Osteocyte (in vitro differentiated cells): ENCODE results near the gene MPST. TPM values are rescaled to one million over a fixed set of nuclear protein-coding genes. Genes with fewer than 3 reads are reported as not detected.

Source experiments
- DNase-seq: peaks from one replicate; pipeline ENCODE4 v3.0.0; 2021; ENCODE audit warnings: mixed read lengths; ENCODE audit not compliant: unreplicated experiment; ENCODE audit errors: extremely low spot score
- H3K27ac Mint-ChIP-seq: one replicate; pipeline ENCODE4 v1.8.0; 2021; ENCODE audit warnings: mild to moderate bottlenecking, mixed read lengths; ENCODE audit not compliant: unreplicated experiment
- H3K27me3 Mint-ChIP-seq: one replicate; pipeline ENCODE4 v1.8.0; 2021; ENCODE audit warnings: mixed read lengths; ENCODE audit not compliant: unreplicated experiment
- H3K36me3 Mint-ChIP-seq: one replicate; pipeline ENCODE4 v1.8.0; 2021; ENCODE audit warnings: mixed read lengths; ENCODE audit not compliant: unreplicated experiment
- H3K4me1 Mint-ChIP-seq: one replicate; pipeline ENCODE4 v1.8.0; 2021; ENCODE audit warnings: mixed read lengths; ENCODE audit not compliant: unreplicated experiment
- H3K4me3 Mint-ChIP-seq: one replicate; pipeline ENCODE4 v1.8.0; 2021; ENCODE audit warnings: mild to moderate bottlenecking, moderate library complexity, mixed read lengths; ENCODE audit not compliant: unreplicated experiment
- H3K9me3 Mint-ChIP-seq: one replicate; pipeline ENCODE4 v1.8.0; 2021; ENCODE audit warnings: mixed read lengths; ENCODE audit not compliant: unreplicated experiment
- total RNA-seq: library from RNA; stranded (reverse); gene quantifications from 2 replicates; pipeline ENCODE4 v1.2.1, GENCODE V29; 2021
- TF ChIP-seq, protein P1 (sequence below): fragments of 200-600 bp; sonication (generic); IDR thresholded peaks from 2 replicates; pipeline ENCODE4 v1.5.0; 2021; ENCODE audit warnings: antibody characterized with exemption, mild to moderate bottlenecking, moderate library complexity

Gene MPST
- total RNA-seq, 1 donor from 2014 or later = 65.1 TPM

DNA sequence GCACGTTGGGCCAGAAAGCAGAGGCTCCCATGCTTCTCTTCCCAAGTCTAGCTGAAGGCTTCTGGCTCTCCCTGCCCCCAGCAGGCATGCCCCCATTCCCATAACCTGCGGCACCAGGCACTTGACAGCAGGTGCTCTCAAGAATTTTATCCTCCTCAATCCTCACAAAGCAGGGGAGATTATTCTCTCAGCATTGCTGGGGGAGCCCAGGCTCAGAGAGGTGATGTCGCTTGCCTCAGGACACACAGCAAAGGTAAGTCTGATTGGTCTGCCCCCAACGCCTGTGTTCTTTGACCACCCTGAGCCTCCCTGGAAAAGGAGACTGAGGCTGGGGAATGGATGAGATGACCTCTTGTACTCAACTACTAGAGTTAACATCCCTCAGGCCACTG is 5.1 kb upstream of the MPST start:
- Mint-ChIP-seq H3K4me1 (peaks cover 17% of the 10 kb centered on the region), H3K36me3 (no peaks in the 10 kb centered on the region), H3K27ac (no peak overlapping the region), H3K9me3 (no peaks in the 10 kb centered on the region), H3K4me3 (no peak overlapping the region), H3K27me3 (peaks cover 5% of the 10 kb centered on the region)
- DNase-seq = no peak
- TF ChIP-seq, protein P1, sequence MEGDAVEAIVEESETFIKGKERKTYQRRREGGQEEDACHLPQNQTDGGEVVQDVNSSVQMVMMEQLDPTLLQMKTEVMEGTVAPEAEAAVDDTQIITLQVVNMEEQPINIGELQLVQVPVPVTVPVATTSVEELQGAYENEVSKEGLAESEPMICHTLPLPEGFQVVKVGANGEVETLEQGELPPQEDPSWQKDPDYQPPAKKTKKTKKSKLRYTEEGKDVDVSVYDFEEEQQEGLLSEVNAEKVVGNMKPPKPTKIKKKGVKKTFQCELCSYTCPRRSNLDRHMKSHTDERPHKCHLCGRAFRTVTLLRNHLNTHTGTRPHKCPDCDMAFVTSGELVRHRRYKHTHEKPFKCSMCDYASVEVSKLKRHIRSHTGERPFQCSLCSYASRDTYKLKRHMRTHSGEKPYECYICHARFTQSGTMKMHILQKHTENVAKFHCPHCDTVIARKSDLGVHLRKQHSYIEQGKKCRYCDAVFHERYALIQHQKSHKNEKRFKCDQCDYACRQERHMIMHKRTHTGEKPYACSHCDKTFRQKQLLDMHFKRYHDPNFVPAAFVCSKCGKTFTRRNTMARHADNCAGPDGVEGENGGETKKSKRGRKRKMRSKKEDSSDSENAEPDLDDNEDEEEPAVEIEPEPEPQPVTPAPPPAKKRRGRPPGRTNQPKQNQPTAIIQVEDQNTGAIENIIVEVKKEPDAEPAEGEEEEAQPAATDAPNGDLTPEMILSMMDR = no peak

DNA sequence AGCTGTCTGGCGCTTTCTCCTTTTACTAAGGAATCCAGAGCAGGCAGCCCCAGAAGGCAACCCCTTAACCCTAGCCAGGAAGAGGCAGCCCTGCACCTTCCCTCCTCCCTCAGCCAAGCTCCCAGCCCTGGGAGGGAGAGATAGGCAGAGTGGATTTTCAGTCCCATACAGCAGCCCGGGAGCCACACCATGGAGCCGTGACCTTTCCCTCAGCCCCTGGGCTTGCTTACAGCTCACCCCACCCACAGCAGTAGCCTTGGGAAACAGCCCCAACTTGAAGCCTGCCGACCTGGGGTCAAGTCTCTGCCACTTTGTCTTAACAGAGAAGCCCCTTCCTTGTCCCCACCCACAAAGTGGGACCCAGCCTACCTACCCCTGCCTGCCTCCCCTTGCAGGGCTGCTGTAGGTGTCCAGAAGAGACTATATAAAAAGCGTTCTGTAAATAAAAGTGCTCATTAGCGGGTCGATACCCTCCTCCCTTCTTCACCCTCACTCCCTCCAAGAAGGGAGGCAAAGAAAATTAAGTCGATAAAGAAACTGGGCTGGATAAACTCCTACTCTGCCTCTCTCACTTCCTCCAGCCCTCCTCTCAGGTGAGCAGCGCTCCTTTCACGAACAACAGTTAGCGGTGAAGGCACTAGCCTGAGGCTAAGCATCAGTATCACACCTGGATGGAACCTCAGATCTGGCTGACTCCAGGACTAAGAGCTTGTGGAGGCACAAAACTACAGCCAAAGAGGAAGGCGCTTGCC is 4.5 kb upstream of the MPST start:
- H3K36me3 Mint-ChIP-seq = no peaks in the 10 kb centered on the region
- H3K4me3 Mint-ChIP-seq = no peak overlapping the region
- H3K9me3 Mint-ChIP-seq = no peaks in the 10 kb centered on the region
- peaks cover 17% of the 10 kb centered on the region for H3K4me1 Mint-ChIP-seq
- no peak overlapping the region for H3K27ac Mint-ChIP-seq
- TF ChIP-seq, protein P1 = no peak
- H3K27me3 Mint-ChIP-seq = no peaks in the 10 kb centered on the region
- DNase-seq = no peak

DNA sequence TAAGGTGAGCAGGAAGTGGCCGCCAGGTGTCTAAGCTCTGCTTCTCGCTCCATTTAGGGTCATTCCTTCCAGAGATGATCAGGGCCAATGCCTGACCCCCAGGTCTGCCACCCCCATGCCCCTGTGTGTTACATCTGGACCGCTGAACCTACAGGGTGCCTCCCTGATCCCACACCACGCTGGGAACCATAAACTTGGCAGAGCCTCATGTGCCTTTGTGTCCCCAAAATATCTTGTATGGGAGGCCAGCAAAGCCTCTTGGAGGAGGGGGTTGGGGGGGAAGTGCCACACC is 4.0 kb upstream of the MPST start:
- no peaks in the 10 kb centered on the region for H3K9me3 Mint-ChIP-seq
- H3K36me3 Mint-ChIP-seq = no peaks in the 10 kb centered on the region
- no peak for DNase-seq
- TF ChIP-seq, protein P1 = no peak
- peaks cover 22% of the 10 kb centered on the region for H3K4me1 Mint-ChIP-seq
- H3K27ac Mint-ChIP-seq = no peak overlapping the region
- H3K4me3 Mint-ChIP-seq = no peak overlapping the region
- no peaks in the 10 kb centered on the region for H3K27me3 Mint-ChIP-seq

- peaks cover 27% of the 10 kb centered on the region for H3K4me1 Mint-ChIP-seq
- H3K27me3 Mint-ChIP-seq = no peaks in the 10 kb centered on the region
- H3K9me3 Mint-ChIP-seq = no peaks in the 10 kb centered on the region
- H3K4me3 Mint-ChIP-seq = no peak overlapping the region
- TF ChIP-seq, protein P1 = no peak
- no peak for DNase-seq
- no peaks in the 10 kb centered on the region for H3K36me3 Mint-ChIP-seq
- no peak overlapping the region for H3K27ac Mint-ChIP-seq
These were observed 3.2 kb upstream of the MPST start for GRCh38 chr22:37016134-37016910.

DNA sequence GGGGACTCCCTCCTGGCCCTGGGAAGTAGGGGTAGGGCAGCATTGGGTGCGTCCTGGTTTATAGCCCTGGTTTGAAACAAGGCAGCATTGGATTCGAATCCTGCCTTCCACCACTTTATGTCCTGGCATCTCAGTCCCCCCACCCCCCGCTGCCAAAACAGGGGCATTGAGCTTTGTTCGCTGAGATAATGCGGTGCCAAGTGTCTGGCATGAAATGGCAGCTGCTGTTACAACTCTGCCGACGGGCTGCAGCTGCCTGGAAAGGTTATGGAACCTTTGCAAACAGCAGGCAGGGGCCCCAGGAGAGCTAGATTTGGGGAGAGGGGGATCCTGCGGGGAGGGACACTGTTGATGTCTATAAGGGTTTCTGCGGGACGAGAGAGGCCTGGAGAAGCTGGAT is 2.2 kb upstream of the MPST start:
- no peaks in the 10 kb centered on the region for H3K9me3 Mint-ChIP-seq
- TF ChIP-seq, protein P1 = no peak
- no peak overlapping the region for H3K4me3 Mint-ChIP-seq
- no peaks in the 10 kb centered on the region for H3K36me3 Mint-ChIP-seq
- H3K4me1 Mint-ChIP-seq = peaks cover 33% of the 10 kb centered on the region
- no peaks in the 10 kb centered on the region for H3K27me3 Mint-ChIP-seq
- no peak overlapping the region for H3K27ac Mint-ChIP-seq
- no peak for DNase-seq
